Naive thymus-derived CD4-positive, alpha-beta T cell (primary cell): Measurements from ENCODE around the gene LYSMD4. TPM values are rescaled to one million over a fixed set of nuclear protein-coding genes. Genes with fewer than 3 reads are reported as not detected.
"Not testable (repeated sequence)": the region's sequence is repeated elsewhere in the genome, so short reads cannot be mapped to it uniquely, and the experiment has no call there.

Experiments
- ATAC-seq: fragments of 150-1000 bp; cut with Tn5 transposase; 2 replicates; pipeline ENCODE4 v1.10.0; 2021; ENCODE audit warnings: mild to moderate bottlenecking, moderate library complexity
- CTCF ChIA-PET: fragments of 350-600 bp; sonication (Branson Sonifier 250); formaldehyde crosslinking; loops from one replicate; lab custom pipeline; 2021; ENCODE audit warnings: antibody characterized with exemption; lab: Charles Lee
- POLR2A ChIA-PET: fragments of 350-600 bp; sonication (Branson Sonifier 250); formaldehyde crosslinking; loops from one replicate; lab custom pipeline; 2021; ENCODE audit warnings: antibody characterized with exemption, inconsistent platforms; lab: Charles Lee
- DNase-seq, 9 donors: peaks; one replicate each; pipeline versions ENCODE4 v3.0.0 to v3.0.0-alpha.2; 2020 to 2022; ENCODE audit warnings: mixed read lengths in 1 of 9
- H3K27ac ChIP-seq: one replicate; pipeline ENCODE4 v1.7.0; 2013; ENCODE audit warnings: mild to moderate bottlenecking, low read depth, low read length, moderate library complexity
- H3K27me3 ChIP-seq, 2 donors: one replicate each; pipeline ENCODE4 v1.7.0; 2013; ENCODE audit warnings: low read length in 2 of 2, mild to moderate bottlenecking in 2 of 2, moderate library complexity in 2 of 2; ENCODE audit not compliant: control insufficient read depth in 2 of 2, insufficient read depth in 2 of 2
- H3K36me3 ChIP-seq, 3 experiments: 1 replicate in 2 of 3; 2 replicates in 1 of 3; pipeline ENCODE4 v1.7.0; 2013; ENCODE audit warnings: low read length in 3 of 3, mild to moderate bottlenecking in 3 of 3, moderate library complexity in 1 of 3; ENCODE audit not compliant: insufficient read depth in 3 of 3, control insufficient read depth in 2 of 3
- H3K4me1 ChIP-seq, 2 donors: one replicate each; pipeline ENCODE4 v1.7.0; 2013; ENCODE audit warnings: low read length in 2 of 2, mild to moderate bottlenecking in 2 of 2, moderate library complexity in 1 of 2; ENCODE audit not compliant: control insufficient read depth in 2 of 2, insufficient read depth in 2 of 2
- H3K4me3 ChIP-seq: 2 replicates; pipeline ENCODE4 v1.7.0; 2013; ENCODE audit warnings: mild to moderate bottlenecking, low read length
- H3K9me3 ChIP-seq, 3 experiments: 1 replicate in 2 of 3; 2 replicates in 1 of 3; pipeline ENCODE4 v1.7.0; 2013; ENCODE audit warnings: low read length in 3 of 3; ENCODE audit not compliant: control insufficient read depth in 2 of 3
- H3K27ac Mint-ChIP-seq, 9 donors: one replicate each; pipeline ENCODE4 v1.8.0; 2020 to 2022; ENCODE audit warnings: mixed read lengths in 9 of 9, mild to moderate bottlenecking in 8 of 9, moderate library complexity in 5 of 9, inconsistent platforms in 2 of 9
- H3K27me3 Mint-ChIP-seq, 5 donors: one replicate each; pipeline ENCODE4 v1.8.0; 2021 to 2022; ENCODE audit warnings: mixed read lengths in 5 of 5, mild to moderate bottlenecking in 1 of 5
- H3K36me3 Mint-ChIP-seq, 5 donors: one replicate each; pipeline ENCODE4 v1.8.0; 2020 to 2022; ENCODE audit warnings: mixed read lengths in 5 of 5, mild to moderate bottlenecking in 3 of 5, inconsistent platforms in 1 of 5
- H3K4me1 Mint-ChIP-seq, 7 donors: one replicate each; pipeline ENCODE4 v1.8.0; 2020 to 2022; ENCODE audit warnings: mixed read lengths in 7 of 7, mild to moderate bottlenecking in 3 of 7, inconsistent platforms in 1 of 7
- H3K4me3 Mint-ChIP-seq, 10 donors: one replicate each; pipeline ENCODE4 v1.8.0; 2020 to 2022; ENCODE audit warnings: mild to moderate bottlenecking in 10 of 10, mixed read lengths in 10 of 10, moderate library complexity in 6 of 10, inconsistent platforms in 2 of 10
- H3K9me3 Mint-ChIP-seq, 11 donors: one replicate each; pipeline ENCODE4 v1.8.0; 2020 to 2022; ENCODE audit warnings: mixed read lengths in 11 of 11, mild to moderate bottlenecking in 4 of 11, inconsistent platforms in 1 of 11, moderate library complexity in 1 of 11
- intact Hi-C, 2 donors: fragments of 100-400 bp; cut with micrococcal nuclease; formaldehyde crosslinking; loops; one replicate each; pipeline ENCODE4 v1.15.1; 2023
- polyA plus RNA-seq, 2 donors: library from polyadenylated mRNA; unstranded; fragments of 300-500 nt; fragmentation: Illumina TruSeq; gene quantifications; one replicate each; pipeline ENCODE4 v1.2.3, GENCODE V29; 2021
- total RNA-seq, 6 experiments: library from RNA in 5 of 6; stranded (reverse) in 5 of 6; gene quantifications; 1 replicate in 5 of 6; 2 replicates in 1 of 6; pipeline ENCODE4 v1.2.3 and lab custom pipeline; 2021 to 2026

LYSMD4 gene
- total RNA-seq = 10 to 100 TPM in 4 of 5 experiments, 1 to 10 TPM in 1; 7.9 to 22.4 (median 15.4) TPM
- polyA plus RNA-seq = 1 to 10 TPM; 8.3 to 8.8 TPM
- 30.0 reads per million, percentile 60 among the genes with 10 or more reads in this experiment for total RNA-seq (lab: John Stamatoyannopoulos, UW)

GRCh38 chr15:99733268-99734039 lies at the start of gene LYSMD4:
LYSMD4 (minus strand) TSS chr15:99733437; CDS start chr15:99731999, 1,438 bp downstream.
- no peaks in the 10 kb centered on the region for H3K27me3 ChIP-seq
- H3K27ac Mint-ChIP-seq = peak within 1 kb of the TSS; percentile 82 to 97 (median 95)
- peak; percentile 93 to 98 (median 96) for DNase-seq
- H3K36me3 Mint-ChIP-seq = peaks cover 0 to 7% (median 6%) of the 10 kb centered on the region in 5 donors
- H3K4me1 Mint-ChIP-seq = peaks cover 5 to 36% (median 27%) of the 10 kb centered on the region in 7 donors
- POLR2A ChIA-PET = interaction anchor here (0.6 to 2.4 kb wide), 19 partner anchors 10 to 595 kb away, joined by 3 to 13 read pairs (median 4); partner anchors contain the start of genes LRRC28 and MEF2A
- H3K4me3 ChIP-seq = peak within 1 kb of the TSS; percentile 70
- peaks cover 10 to 13% of the 10 kb centered on the region in 2 donors for H3K4me1 ChIP-seq
- ATAC-seq = peak; percentile 100
- no peaks in the 10 kb centered on the region for H3K9me3 ChIP-seq
- H3K4me3 Mint-ChIP-seq = peak within 1 kb of the TSS; percentile 81 to 92 (median 88)
- peaks cover 0 to 1% (median 0%) of the 10 kb centered on the region in 11 donors for H3K9me3 Mint-ChIP-seq
- intact Hi-C loops = loop anchor here (1.0 to 5.0 kb wide), 14 partner anchors 13 to 1085 kb away; partner anchors contain the start of genes ASB7 (in 2 of the 2), LINS1 (in 2 of the 2), LRRC28 (in 2 of the 2) and MEF2A (in 2 of the 2)
- CTCF ChIA-PET = interaction anchor here (0.5 to 3.5 kb wide), 8 partner anchors 14 to 461 kb away, joined by 3 to 16 read pairs (median 4); no protein-coding TSS in a partner anchor
- peaks cover 0 to 15% (median 5%) of the 10 kb centered on the region in 3 experiments for H3K36me3 ChIP-seq
- no peaks in the 10 kb centered on the region for H3K27me3 Mint-ChIP-seq
- peak within 1 kb of the TSS; percentile 84 for H3K27ac ChIP-seq

- H3K27me3 Mint-ChIP-seq, ATAC-seq, H3K4me1 ChIP-seq, H3K27me3 ChIP-seq, H3K4me1 Mint-ChIP-seq, H3K36me3 Mint-ChIP-seq, H3K9me3 ChIP-seq, H3K9me3 Mint-ChIP-seq, DNase-seq, intact Hi-C loops, H3K4me3 ChIP-seq, H3K36me3 ChIP-seq, H3K4me3 Mint-ChIP-seq, POLR2A ChIA-PET, H3K27ac ChIP-seq, CTCF ChIA-PET, H3K27ac Mint-ChIP-seq: not testable (repeated sequence)
Measured at GRCh38 chr15:99782029-99782428, 48.8 kb upstream of the LYSMD4 start.

- Histone ChIP-seq H3K4me1 (no peaks in the 10 kb centered on the region), H3K36me3 (no peaks in the 10 kb centered on the region), H3K27me3 (no peaks in the 10 kb centered on the region), H3K9me3 (no peaks in the 10 kb centered on the region), H3K4me3 (no peak overlapping the region), H3K27ac (no peak overlapping the region)
- H3K4me1 Mint-ChIP-seq = no peaks in the 10 kb centered on the region
- no peak overlapping the region for H3K4me3 Mint-ChIP-seq
- DNase-seq = no peak
- ATAC-seq = no peak
- POLR2A ChIA-PET = no interaction called here
- peaks cover 0 to 9% (median 2%) of the 10 kb centered on the region in 11 donors for H3K9me3 Mint-ChIP-seq
- no peak overlapping the region for H3K27ac Mint-ChIP-seq
- peaks cover 0 to 3% (median 0%) of the 10 kb centered on the region in 5 donors for H3K36me3 Mint-ChIP-seq
- intact Hi-C loops = no loop called here
- peaks cover 0 to 11% (median 5%) of the 10 kb centered on the region in 5 donors for H3K27me3 Mint-ChIP-seq
- CTCF ChIA-PET = no interaction called here
Measured at GRCh38 chr15:99777144-99777543, 43.9 kb upstream of the LYSMD4 start.

GRCh38 chr15:99764522-99764921 lies 31.3 kb upstream of the LYSMD4 start:
- no peaks in the 10 kb centered on the region for H3K36me3 Mint-ChIP-seq
- DNase-seq = no peak
- CTCF ChIA-PET = no interaction called here
- POLR2A ChIA-PET = no interaction called here
- H3K27ac Mint-ChIP-seq = no peak overlapping the region
- Histone ChIP-seq H3K27ac (no peak overlapping the region), H3K9me3 (no peaks in the 10 kb centered on the region), H3K4me3 (no peak overlapping the region), H3K36me3 (no peaks in the 10 kb centered on the region), H3K27me3 (no peaks in the 10 kb centered on the region), H3K4me1 (no peaks in the 10 kb centered on the region)
- H3K4me1 Mint-ChIP-seq = no peaks in the 10 kb centered on the region
- intact Hi-C loops = no loop called here
- ATAC-seq = no peak
- no peak overlapping the region for H3K4me3 Mint-ChIP-seq
- H3K9me3 Mint-ChIP-seq = no peaks in the 10 kb centered on the region
- H3K27me3 Mint-ChIP-seq = peaks cover 0 to 13% (median 0%) of the 10 kb centered on the region in 5 donors

- intact Hi-C loops = no loop called here
- no peak overlapping the region for H3K27ac ChIP-seq
- H3K9me3 ChIP-seq = no peaks in the 10 kb centered on the region
- H3K27me3 ChIP-seq = no peaks in the 10 kb centered on the region
- Mint-ChIP-seq H3K9me3 (no peaks in the 10 kb centered on the region), H3K27me3 (peaks cover 0 to 13% (median 0%) of the 10 kb centered on the region in 5 donors), H3K4me1 (no peaks in the 10 kb centered on the region), H3K36me3 (no peaks in the 10 kb centered on the region), H3K4me3 (no peak overlapping the region), H3K27ac (no peak overlapping the region)
- no peak for DNase-seq
- ATAC-seq = no peak
- ChIA-PET POLR2A (no interaction called here), CTCF (no interaction called here)
- H3K36me3 ChIP-seq = no peaks in the 10 kb centered on the region
- H3K4me3 ChIP-seq = no peak overlapping the region
- H3K4me1 ChIP-seq = no peaks in the 10 kb centered on the region
Measured at GRCh38 chr15:99763827-99764226, 30.6 kb upstream of the LYSMD4 start.

GRCh38 chr15:99762288-99762687 lies 29.1 kb upstream of the LYSMD4 start:
- no peak for DNase-seq
- intact Hi-C loops = no loop called here
- no peak for ATAC-seq
- Histone ChIP-seq H3K9me3 (no peaks in the 10 kb centered on the region), H3K27ac (no peak overlapping the region), H3K4me3 (no peak overlapping the region), H3K27me3 (no peaks in the 10 kb centered on the region), H3K4me1 (no peaks in the 10 kb centered on the region), H3K36me3 (no peaks in the 10 kb centered on the region)
- Mint-ChIP-seq H3K36me3 (no peaks in the 10 kb centered on the region), H3K4me1 (no peaks in the 10 kb centered on the region), H3K9me3 (no peaks in the 10 kb centered on the region), H3K27ac (no peak overlapping the region), H3K27me3 (peaks cover 0 to 16% (median 0%) of the 10 kb centered on the region in 5 donors), H3K4me3 (no peak overlapping the region)
- ChIA-PET CTCF (no interaction called here), POLR2A (no interaction called here)
